ENCODE measurements around the gene ANO10.

The ANO10 gene

GRCh38 chr3:43389388-43390254 is 232.2 kb downstream of the ANO10 start:
- no peak overlapping the region for H3K9ac ChIP-seq (ENCODE audit: low read depth, low read length, poor library complexity)
- H3K27me3 ChIP-seq (ENCODE audit: control insufficient read depth in 3 of 3, insufficient read depth in 3 of 3, low read depth in 1 of 3, low read length in 3 of 3): no peaks in the 10 kb centered on the region
- no peak for DNase-seq (ENCODE audit: low spot score)
- H3K4ac ChIP-seq (ENCODE audit: low read length): no peak overlapping the region
- H3K9me3 ChIP-seq (replicated peaks in 1 of 2; ENCODE audit: control insufficient read depth in 2 of 2, insufficient read depth in 1 of 2, low read depth in 1 of 2, low read length in 2 of 2): no peaks in the 10 kb centered on the region
- H2BK15ac ChIP-seq (ENCODE audit: low read length): no peak overlapping the region
- H3K14ac ChIP-seq (ENCODE audit: low read length): no peak overlapping the region
- H2AK5ac ChIP-seq (ENCODE audit: low read depth, low read length): no peak overlapping the region
- H2BK120ac ChIP-seq (ENCODE audit: low read depth, low read length): no peak overlapping the region
- no peaks in the 10 kb centered on the region for H3K79me1 ChIP-seq (ENCODE audit: low read depth, low read length)
- no peak overlapping the region for H3K23ac ChIP-seq (ENCODE audit: low read depth, low read length, poor library complexity)
- H3K18ac ChIP-seq (ENCODE audit: low read length): no peak overlapping the region
- no peak overlapping the region for H4K91ac ChIP-seq (ENCODE audit: low read depth, low read length, poor library complexity)
- no peak overlapping the region for H2BK12ac ChIP-seq (ENCODE audit: low read length)
- no peak overlapping the region for H3K27ac ChIP-seq (replicated peaks; ENCODE audit: low read length)
- no peaks in the 10 kb centered on the region for H3K36me3 ChIP-seq (replicated peaks in 1 of 2; ENCODE audit: control insufficient read depth in 2 of 2, insufficient read depth in 2 of 2, low read length in 2 of 2)
- WGBS, 2 donors (ENCODE audit: extremely low coverage in 2 of 2, insufficient read length in 2 of 2, insufficient replicate concordance in 1 of 2): no CpG with 5 or more reads among the region's 10 CpGs
- peaks cover 0 to 3% of the 10 kb centered on the region in 2 donors for H3K4me1 ChIP-seq (ENCODE audit: control insufficient read depth in 2 of 2, insufficient read depth in 1 of 2, low read depth in 1 of 2, low read length in 2 of 2)
- H3K4me3 ChIP-seq (ENCODE audit: low read length in 2 of 2): no peak overlapping the region
- H2AFZ ChIP-seq (ENCODE audit: low read length): no peak overlapping the region
- H3K4me2 ChIP-seq (ENCODE audit: insufficient read depth, low read length, poor library complexity, severe bottlenecking): no peak overlapping the region
- no peak overlapping the region for H4K8ac ChIP-seq (ENCODE audit: low read depth, low read length)
- H2BK5ac ChIP-seq (ENCODE audit: low read length): no peak overlapping the region

GRCh38 chr3:43388915-43389314 is 232.9 kb downstream of the ANO10 start:
- no peak overlapping the region for H3K18ac ChIP-seq (ENCODE audit: low read length)
- no peak overlapping the region for H3K4me3 ChIP-seq (ENCODE audit: low read length in 2 of 2)
- H3K9ac ChIP-seq (ENCODE audit: low read depth, low read length, poor library complexity): no peak overlapping the region
- H3K4ac ChIP-seq (ENCODE audit: low read length): no peak overlapping the region
- no peak for DNase-seq (ENCODE audit: low spot score)
- H3K27ac ChIP-seq (replicated peaks; ENCODE audit: low read length): no peak overlapping the region
- H3K79me1 ChIP-seq (ENCODE audit: low read depth, low read length): no peaks in the 10 kb centered on the region
- H3K9me3 ChIP-seq (replicated peaks in 1 of 2; ENCODE audit: control insufficient read depth in 2 of 2, insufficient read depth in 1 of 2, low read depth in 1 of 2, low read length in 2 of 2): no peaks in the 10 kb centered on the region
- H2BK5ac ChIP-seq (ENCODE audit: low read length): no peak overlapping the region
- no peak overlapping the region for H3K4me2 ChIP-seq (ENCODE audit: insufficient read depth, low read length, poor library complexity, severe bottlenecking)
- H3K27me3 ChIP-seq (ENCODE audit: control insufficient read depth in 3 of 3, insufficient read depth in 3 of 3, low read depth in 1 of 3, low read length in 3 of 3): no peaks in the 10 kb centered on the region
- no peak overlapping the region for H4K8ac ChIP-seq (ENCODE audit: low read depth, low read length)
- H2BK120ac ChIP-seq (ENCODE audit: low read depth, low read length): no peak overlapping the region
- no peak overlapping the region for H3K23ac ChIP-seq (ENCODE audit: low read depth, low read length, poor library complexity)
- H2BK15ac ChIP-seq (ENCODE audit: low read length): no peak overlapping the region
- H2AFZ ChIP-seq (ENCODE audit: low read length): no peak overlapping the region
- no peak overlapping the region for H2AK5ac ChIP-seq (ENCODE audit: low read depth, low read length)
- no peak overlapping the region for H4K91ac ChIP-seq (ENCODE audit: low read depth, low read length, poor library complexity)
- peaks cover 0 to 3% of the 10 kb centered on the region in 2 donors for H3K4me1 ChIP-seq (ENCODE audit: control insufficient read depth in 2 of 2, insufficient read depth in 1 of 2, low read depth in 1 of 2, low read length in 2 of 2)
- H3K14ac ChIP-seq (ENCODE audit: low read length): no peak overlapping the region
- no peak overlapping the region for H2BK12ac ChIP-seq (ENCODE audit: low read length)
- H3K36me3 ChIP-seq (replicated peaks in 1 of 2; ENCODE audit: control insufficient read depth in 2 of 2, insufficient read depth in 2 of 2, low read length in 2 of 2): no peaks in the 10 kb centered on the region

- Histone ChIP-seq H4K8ac (ENCODE audit: low read depth, low read length) (no peak overlapping the region), H2BK120ac (ENCODE audit: low read depth, low read length) (no peak overlapping the region), H3K9ac (ENCODE audit: low read depth, low read length, poor library complexity) (no peak overlapping the region), H3K18ac (ENCODE audit: low read length) (no peak overlapping the region), H2BK15ac (ENCODE audit: low read length) (no peak overlapping the region), H3K14ac (ENCODE audit: low read length) (peak overlapping the region; percentile 31), H3K4me2 (ENCODE audit: insufficient read depth, low read length, poor library complexity, severe bottlenecking) (no peak overlapping the region), H2BK12ac (ENCODE audit: low read length) (no peak overlapping the region), H3K9me3 (replicated peaks in 1 of 2; ENCODE audit: control insufficient read depth in 2 of 2, insufficient read depth in 1 of 2, low read depth in 1 of 2, low read length in 2 of 2) (no peaks in the 10 kb centered on the region), H3K4me3 (ENCODE audit: low read length in 2 of 2) (no peak overlapping the region), H2AFZ (ENCODE audit: low read length) (no peak overlapping the region), H3K4me1 (ENCODE audit: control insufficient read depth in 2 of 2, insufficient read depth in 1 of 2, low read depth in 1 of 2, low read length in 2 of 2) (peaks cover 0 to 3% of the 10 kb centered on the region in 2 donors), H3K27me3 (ENCODE audit: control insufficient read depth in 3 of 3, insufficient read depth in 3 of 3, low read depth in 1 of 3, low read length in 3 of 3) (no peaks in the 10 kb centered on the region), H3K27ac (replicated peaks; ENCODE audit: low read length) (no peak overlapping the region), H3K36me3 (replicated peaks in 1 of 2; ENCODE audit: control insufficient read depth in 2 of 2, insufficient read depth in 2 of 2, low read length in 2 of 2) (no peaks in the 10 kb centered on the region), H3K23ac (ENCODE audit: low read depth, low read length, poor library complexity) (no peak overlapping the region), H2BK5ac (ENCODE audit: low read length) (no peak overlapping the region), H3K4ac (ENCODE audit: low read length) (no peak overlapping the region), H2AK5ac (ENCODE audit: low read depth, low read length) (no peak overlapping the region), H4K91ac (ENCODE audit: low read depth, low read length, poor library complexity) (peak overlapping the region; percentile 42), H3K79me1 (ENCODE audit: low read depth, low read length) (no peaks in the 10 kb centered on the region)
- no peak for DNase-seq (ENCODE audit: low spot score)
- WGBS, 2 donors (ENCODE audit: extremely low coverage in 2 of 2, insufficient read length in 2 of 2, insufficient replicate concordance in 1 of 2): no CpG with 5 or more reads among the region's 5 CpGs
These were observed 233.6 kb downstream of the ANO10 start for GRCh38 chr3:43388175-43388574.

- no peak overlapping the region for H4K91ac ChIP-seq (ENCODE audit: low read depth, low read length, poor library complexity)
- no peak overlapping the region for H2AFZ ChIP-seq (ENCODE audit: low read length)
- H3K23ac ChIP-seq (ENCODE audit: low read depth, low read length, poor library complexity): no peak overlapping the region
- H3K27me3 ChIP-seq (ENCODE audit: control insufficient read depth in 3 of 3, insufficient read depth in 3 of 3, low read depth in 1 of 3, low read length in 3 of 3): no peaks in the 10 kb centered on the region
- WGBS, 2 donors (ENCODE audit: extremely low coverage in 2 of 2, insufficient read length in 2 of 2, insufficient replicate concordance in 1 of 2): no CpG with 5 or more reads among the region's 3 CpGs
- no peak overlapping the region for H2AK5ac ChIP-seq (ENCODE audit: low read depth, low read length)
- no peaks in the 10 kb centered on the region for H3K9me3 ChIP-seq (replicated peaks in 1 of 2; ENCODE audit: control insufficient read depth in 2 of 2, insufficient read depth in 1 of 2, low read depth in 1 of 2, low read length in 2 of 2)
- H3K4ac ChIP-seq (ENCODE audit: low read length): no peak overlapping the region
- H3K18ac ChIP-seq (ENCODE audit: low read length): no peak overlapping the region
- H3K4me2 ChIP-seq (ENCODE audit: insufficient read depth, low read length, poor library complexity, severe bottlenecking): no peak overlapping the region
- H2BK5ac ChIP-seq (ENCODE audit: low read length): no peak overlapping the region
- no peak overlapping the region for H2BK15ac ChIP-seq (ENCODE audit: low read length)
- no peak overlapping the region for H4K8ac ChIP-seq (ENCODE audit: low read depth, low read length)
- H3K27ac ChIP-seq (replicated peaks; ENCODE audit: low read length): no peak overlapping the region
- H3K4me3 ChIP-seq (ENCODE audit: low read length in 2 of 2): no peak overlapping the region
- H2BK12ac ChIP-seq (ENCODE audit: low read length): no peak overlapping the region
- no peak overlapping the region for H3K14ac ChIP-seq (ENCODE audit: low read length)
- DNase-seq (ENCODE audit: low spot score): no peak
- no peaks in the 10 kb centered on the region for H3K79me1 ChIP-seq (ENCODE audit: low read depth, low read length)
- H3K4me1 ChIP-seq (ENCODE audit: control insufficient read depth in 2 of 2, insufficient read depth in 1 of 2, low read depth in 1 of 2, low read length in 2 of 2): no peaks in the 10 kb centered on the region
- H3K9ac ChIP-seq (ENCODE audit: low read depth, low read length, poor library complexity): no peak overlapping the region
- H3K36me3 ChIP-seq (replicated peaks in 1 of 2; ENCODE audit: control insufficient read depth in 2 of 2, insufficient read depth in 2 of 2, low read length in 2 of 2): no peaks in the 10 kb centered on the region
- H2BK120ac ChIP-seq (ENCODE audit: low read depth, low read length): no peak overlapping the region
These were observed 242.5 kb downstream of the ANO10 start for GRCh38 chr3:43379343-43379742.
